Measurements from ENCODE around the gene GNG11. TPM values are rescaled to one million over a fixed set of nuclear protein-coding genes. Genes with fewer than 3 reads are reported as not detected.

GNG11 gene
- total and polyA plus RNA-seq, 2 experiments from 2014 or later, result 1.6 to 6.3 TPM

DNA sequence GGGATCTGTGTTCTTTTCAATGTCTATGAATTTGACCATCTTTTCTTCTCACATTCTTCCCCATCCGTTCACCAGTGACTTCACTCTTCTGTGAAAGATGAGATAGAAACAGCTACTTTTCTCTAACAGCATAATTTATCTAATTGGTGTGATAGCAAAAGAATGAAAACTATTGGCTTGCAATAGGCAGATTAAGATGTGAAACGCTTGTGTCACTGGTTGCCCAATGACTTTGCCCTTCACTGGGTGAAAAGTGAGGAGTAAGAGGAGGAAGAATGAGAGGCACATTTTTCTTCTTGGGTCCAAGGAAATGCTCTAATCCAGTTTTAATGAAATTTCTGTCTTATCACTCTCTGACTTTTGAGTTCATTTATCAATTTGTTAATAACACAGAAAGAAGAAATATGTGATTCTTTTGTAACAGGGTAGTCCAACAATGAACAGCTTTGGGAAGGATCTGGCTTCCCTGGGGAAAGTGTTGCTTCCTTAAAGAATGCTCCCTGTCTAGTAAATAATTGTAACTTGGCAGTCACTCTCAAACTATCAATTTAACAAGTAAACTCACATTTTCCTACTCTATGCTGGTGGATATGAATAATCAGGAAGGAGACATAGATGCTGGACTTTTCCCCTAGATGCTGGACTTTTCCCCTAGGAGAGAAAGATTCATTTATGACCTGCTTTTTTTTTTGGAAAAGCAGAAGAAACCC, 47.5 kb downstream of the GNG11 start:
- Mint-ChIP-seq H3K4me1 (no peaks in the 10 kb centered on the region), H3K36me3 (ENCODE audit: low read depth) (no peaks in the 10 kb centered on the region), H3K4me3 (no peak overlapping the region), H3K27ac (no peak overlapping the region), H3K9me3 (no peaks in the 10 kb centered on the region), H3K27me3 (ENCODE audit: insufficient read depth, low read depth, poor library complexity) (no peaks in the 10 kb centered on the region)
- Histone ChIP-seq H3F3A (replicated peaks; ENCODE audit: low read depth) (no peaks in the 10 kb centered on the region), H3K4me3 (no peak overlapping the region), H2AFZ (no peak overlapping the region), H3K79me2 (replicated peaks; ENCODE audit: insufficient read depth) (no peaks in the 10 kb centered on the region), H3K4me2 (no peak overlapping the region), H4K20me1 (replicated peaks; ENCODE audit: insufficient read depth) (no peaks in the 10 kb centered on the region), H3K36me3 (ENCODE audit: insufficient read depth) (no peaks in the 10 kb centered on the region), H3K27ac (ENCODE audit: low read depth) (no peak overlapping the region), H3K4me1 (ENCODE audit: insufficient read depth) (no peaks in the 10 kb centered on the region), H3K9me2 (ENCODE audit: insufficient read depth) (no peaks in the 10 kb centered on the region), H3K27me3 (ENCODE audit: insufficient read depth) (no peaks in the 10 kb centered on the region)
- TF ChIP-seq CREB1 (CRISPR knock-in tag; IDR thresholded peaks at IDR 0.05; ENCODE audit: low read depth) (no peak), POLR2AphosphoS5 (IDR thresholded peaks at IDR 0.05; ENCODE audit: low read depth) (no peak), ZNF114 (CRISPR knock-in tag; IDR thresholded peaks at IDR 0.05) (no peak), JUNB (IDR thresholded peaks at IDR 0.05; ENCODE audit: unreplicated experiment) (no peak), ZNF331 (CRISPR knock-in tag; IDR thresholded peaks at IDR 0.05; ENCODE audit: low read depth) (no peak), NANOG (IDR thresholded peaks at IDR 0.05; ENCODE audit: borderline replicate concordance) (no peak), EZH2phosphoT487 (IDR thresholded peaks at IDR 0.05; ENCODE audit: unreplicated experiment) (no peak), STAT1 (IDR thresholded peaks at IDR 0.05; ENCODE audit: unreplicated experiment) (no peak), EZH2 (IDR thresholded peaks at IDR 0.05; ENCODE audit: low read depth, unreplicated experiment) (no peak)
- TF ChIP-seq, protein P1, sequence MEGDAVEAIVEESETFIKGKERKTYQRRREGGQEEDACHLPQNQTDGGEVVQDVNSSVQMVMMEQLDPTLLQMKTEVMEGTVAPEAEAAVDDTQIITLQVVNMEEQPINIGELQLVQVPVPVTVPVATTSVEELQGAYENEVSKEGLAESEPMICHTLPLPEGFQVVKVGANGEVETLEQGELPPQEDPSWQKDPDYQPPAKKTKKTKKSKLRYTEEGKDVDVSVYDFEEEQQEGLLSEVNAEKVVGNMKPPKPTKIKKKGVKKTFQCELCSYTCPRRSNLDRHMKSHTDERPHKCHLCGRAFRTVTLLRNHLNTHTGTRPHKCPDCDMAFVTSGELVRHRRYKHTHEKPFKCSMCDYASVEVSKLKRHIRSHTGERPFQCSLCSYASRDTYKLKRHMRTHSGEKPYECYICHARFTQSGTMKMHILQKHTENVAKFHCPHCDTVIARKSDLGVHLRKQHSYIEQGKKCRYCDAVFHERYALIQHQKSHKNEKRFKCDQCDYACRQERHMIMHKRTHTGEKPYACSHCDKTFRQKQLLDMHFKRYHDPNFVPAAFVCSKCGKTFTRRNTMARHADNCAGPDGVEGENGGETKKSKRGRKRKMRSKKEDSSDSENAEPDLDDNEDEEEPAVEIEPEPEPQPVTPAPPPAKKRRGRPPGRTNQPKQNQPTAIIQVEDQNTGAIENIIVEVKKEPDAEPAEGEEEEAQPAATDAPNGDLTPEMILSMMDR (conservative IDR thresholded peaks at IDR 0.05; ENCODE audit: low read depth in 2 of 2), result no peak
- TF ChIP-seq, protein P2, sequence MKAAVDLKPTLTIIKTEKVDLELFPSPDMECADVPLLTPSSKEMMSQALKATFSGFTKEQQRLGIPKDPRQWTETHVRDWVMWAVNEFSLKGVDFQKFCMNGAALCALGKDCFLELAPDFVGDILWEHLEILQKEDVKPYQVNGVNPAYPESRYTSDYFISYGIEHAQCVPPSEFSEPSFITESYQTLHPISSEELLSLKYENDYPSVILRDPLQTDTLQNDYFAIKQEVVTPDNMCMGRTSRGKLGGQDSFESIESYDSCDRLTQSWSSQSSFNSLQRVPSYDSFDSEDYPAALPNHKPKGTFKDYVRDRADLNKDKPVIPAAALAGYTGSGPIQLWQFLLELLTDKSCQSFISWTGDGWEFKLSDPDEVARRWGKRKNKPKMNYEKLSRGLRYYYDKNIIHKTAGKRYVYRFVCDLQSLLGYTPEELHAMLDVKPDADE (IDR thresholded peaks at IDR 0.05), result no peak
- TF ChIP-seq, protein P3, sequence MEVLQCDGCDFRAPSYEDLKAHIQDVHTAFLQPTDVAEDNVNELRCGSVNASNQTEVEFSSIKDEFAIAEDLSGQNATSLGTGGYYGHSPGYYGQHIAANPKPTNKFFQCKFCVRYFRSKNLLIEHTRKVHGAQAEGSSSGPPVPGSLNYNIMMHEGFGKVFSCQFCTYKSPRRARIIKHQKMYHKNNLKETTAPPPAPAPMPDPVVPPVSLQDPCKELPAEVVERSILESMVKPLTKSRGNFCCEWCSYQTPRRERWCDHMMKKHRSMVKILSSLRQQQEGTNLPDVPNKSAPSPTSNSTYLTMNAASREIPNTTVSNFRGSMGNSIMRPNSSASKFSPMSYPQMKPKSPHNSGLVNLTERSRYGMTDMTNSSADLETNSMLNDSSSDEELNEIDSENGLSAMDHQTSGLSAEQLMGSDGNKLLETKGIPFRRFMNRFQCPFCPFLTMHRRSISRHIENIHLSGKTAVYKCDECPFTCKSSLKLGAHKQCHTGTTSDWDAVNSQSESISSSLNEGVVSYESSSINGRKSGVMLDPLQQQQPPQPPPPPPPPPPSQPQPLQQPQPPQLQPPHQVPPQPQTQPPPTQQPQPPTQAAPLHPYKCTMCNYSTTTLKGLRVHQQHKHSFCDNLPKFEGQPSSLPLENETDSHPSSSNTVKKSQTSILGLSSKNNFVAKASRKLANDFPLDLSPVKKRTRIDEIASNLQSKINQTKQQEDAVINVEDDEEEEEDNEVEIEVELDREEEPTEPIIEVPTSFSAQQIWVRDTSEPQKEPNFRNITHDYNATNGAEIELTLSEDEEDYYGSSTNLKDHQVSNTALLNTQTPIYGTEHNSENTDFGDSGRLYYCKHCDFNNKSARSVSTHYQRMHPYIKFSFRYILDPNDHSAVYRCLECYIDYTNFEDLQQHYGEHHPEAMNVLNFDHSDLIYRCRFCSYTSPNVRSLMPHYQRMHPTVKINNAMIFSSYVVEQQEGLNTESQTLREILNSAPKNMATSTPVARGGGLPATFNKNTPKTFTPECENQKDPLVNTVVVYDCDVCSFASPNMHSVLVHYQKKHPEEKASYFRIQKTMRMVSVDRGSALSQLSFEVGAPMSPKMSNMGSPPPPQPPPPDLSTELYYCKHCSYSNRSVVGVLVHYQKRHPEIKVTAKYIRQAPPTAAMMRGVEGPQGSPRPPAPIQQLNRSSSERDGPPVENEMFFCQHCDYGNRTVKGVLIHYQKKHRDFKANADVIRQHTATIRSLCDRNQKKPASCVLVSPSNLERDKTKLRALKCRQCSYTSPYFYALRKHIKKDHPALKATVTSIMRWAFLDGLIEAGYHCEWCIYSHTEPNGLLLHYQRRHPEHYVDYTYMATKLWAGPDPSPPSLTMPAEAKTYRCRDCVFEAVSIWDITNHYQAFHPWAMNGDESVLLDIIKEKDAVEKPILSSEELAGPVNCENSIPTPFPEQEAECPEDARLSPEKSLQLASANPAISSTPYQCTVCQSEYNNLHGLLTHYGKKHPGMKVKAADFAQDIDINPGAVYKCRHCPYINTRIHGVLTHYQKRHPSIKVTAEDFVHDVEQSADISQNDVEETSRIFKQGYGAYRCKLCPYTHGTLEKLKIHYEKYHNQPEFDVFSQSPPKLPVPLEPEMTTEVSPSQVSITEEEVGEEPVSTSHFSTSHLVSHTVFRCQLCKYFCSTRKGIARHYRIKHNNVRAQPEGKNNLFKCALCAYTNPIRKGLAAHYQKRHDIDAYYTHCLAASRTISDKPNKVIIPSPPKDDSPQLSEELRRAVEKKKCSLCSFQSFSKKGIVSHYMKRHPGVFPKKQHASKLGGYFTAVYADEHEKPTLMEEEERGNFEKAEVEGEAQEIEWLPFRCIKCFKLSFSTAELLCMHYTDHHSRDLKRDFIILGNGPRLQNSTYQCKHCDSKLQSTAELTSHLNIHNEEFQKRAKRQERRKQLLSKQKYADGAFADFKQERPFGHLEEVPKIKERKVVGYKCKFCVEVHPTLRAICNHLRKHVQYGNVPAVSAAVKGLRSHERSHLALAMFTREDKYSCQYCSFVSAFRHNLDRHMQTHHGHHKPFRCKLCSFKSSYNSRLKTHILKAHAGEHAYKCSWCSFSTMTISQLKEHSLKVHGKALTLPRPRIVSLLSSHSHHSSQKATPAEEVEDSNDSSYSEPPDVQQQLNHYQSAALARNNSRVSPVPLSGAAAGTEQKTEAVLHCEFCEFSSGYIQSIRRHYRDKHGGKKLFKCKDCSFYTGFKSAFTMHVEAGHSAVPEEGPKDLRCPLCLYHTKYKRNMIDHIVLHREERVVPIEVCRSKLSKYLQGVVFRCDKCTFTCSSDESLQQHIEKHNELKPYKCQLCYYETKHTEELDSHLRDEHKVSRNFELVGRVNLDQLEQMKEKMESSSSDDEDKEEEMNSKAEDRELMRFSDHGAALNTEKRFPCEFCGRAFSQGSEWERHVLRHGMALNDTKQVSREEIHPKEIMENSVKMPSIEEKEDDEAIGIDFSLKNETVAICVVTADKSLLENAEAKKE (CRISPR knock-in tag; IDR thresholded peaks at IDR 0.05), result no peak
- TF ChIP-seq, protein P4, sequence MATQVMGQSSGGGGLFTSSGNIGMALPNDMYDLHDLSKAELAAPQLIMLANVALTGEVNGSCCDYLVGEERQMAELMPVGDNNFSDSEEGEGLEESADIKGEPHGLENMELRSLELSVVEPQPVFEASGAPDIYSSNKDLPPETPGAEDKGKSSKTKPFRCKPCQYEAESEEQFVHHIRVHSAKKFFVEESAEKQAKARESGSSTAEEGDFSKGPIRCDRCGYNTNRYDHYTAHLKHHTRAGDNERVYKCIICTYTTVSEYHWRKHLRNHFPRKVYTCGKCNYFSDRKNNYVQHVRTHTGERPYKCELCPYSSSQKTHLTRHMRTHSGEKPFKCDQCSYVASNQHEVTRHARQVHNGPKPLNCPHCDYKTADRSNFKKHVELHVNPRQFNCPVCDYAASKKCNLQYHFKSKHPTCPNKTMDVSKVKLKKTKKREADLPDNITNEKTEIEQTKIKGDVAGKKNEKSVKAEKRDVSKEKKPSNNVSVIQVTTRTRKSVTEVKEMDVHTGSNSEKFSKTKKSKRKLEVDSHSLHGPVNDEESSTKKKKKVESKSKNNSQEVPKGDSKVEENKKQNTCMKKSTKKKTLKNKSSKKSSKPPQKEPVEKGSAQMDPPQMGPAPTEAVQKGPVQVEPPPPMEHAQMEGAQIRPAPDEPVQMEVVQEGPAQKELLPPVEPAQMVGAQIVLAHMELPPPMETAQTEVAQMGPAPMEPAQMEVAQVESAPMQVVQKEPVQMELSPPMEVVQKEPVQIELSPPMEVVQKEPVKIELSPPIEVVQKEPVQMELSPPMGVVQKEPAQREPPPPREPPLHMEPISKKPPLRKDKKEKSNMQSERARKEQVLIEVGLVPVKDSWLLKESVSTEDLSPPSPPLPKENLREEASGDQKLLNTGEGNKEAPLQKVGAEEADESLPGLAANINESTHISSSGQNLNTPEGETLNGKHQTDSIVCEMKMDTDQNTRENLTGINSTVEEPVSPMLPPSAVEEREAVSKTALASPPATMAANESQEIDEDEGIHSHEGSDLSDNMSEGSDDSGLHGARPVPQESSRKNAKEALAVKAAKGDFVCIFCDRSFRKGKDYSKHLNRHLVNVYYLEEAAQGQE (IDR thresholded peaks at IDR 0.05; ENCODE audit: unreplicated experiment), result no peak
- no peak for DNase-seq (ENCODE audit: low spot score)
- ATAC-seq, result no peak

Data from GM23338 (cell line).